GM23248 (cell line): ENCODE results near the gene CRHBP.

Experiments used
- EZH2 ChIP-seq: fragments of 200-600 bp; sonication (generic); IDR thresholded peaks from 2 replicates; pipeline ENCODE4 v1.6.1; 2018; ENCODE audit warnings: antibody characterized with exemption, mild to moderate bottlenecking; ENCODE audit not compliant: insufficient read depth, poor library complexity, severe bottlenecking
- EZH2phosphoT487 ChIP-seq: fragments of 200-600 bp; sonication (generic); IDR thresholded peaks from 2 replicates; pipeline ENCODE4 v1.6.1; 2018; ENCODE audit warnings: antibody characterized with exemption, moderate library complexity, mild to moderate bottlenecking, low read depth; ENCODE audit not compliant: insufficient read depth

- TF ChIP-seq EZH2phosphoT487 = no peak
- TF ChIP-seq EZH2 = no peak
Observed at GRCh38 chr5:76956033-76956432, 3.2 kb downstream of the CRHBP start.
